H9 (cell line): ENCODE measurements around the gene C13orf46. TPM values are rescaled to one million over a fixed set of nuclear protein-coding genes. Genes with fewer than 3 reads are reported as not detected.

Experiments
- DNase-seq: peaks from one replicate; pipeline ENCODE4 v3.0.0-alpha.2; 2017
- H2AFZ ChIP-seq: one replicate; pipeline ENCODE4 v1.6.1; 2013; ENCODE audit warnings: mild to moderate bottlenecking, low read length, control low read depth, moderate library complexity
- H2AK5ac ChIP-seq: 2 replicates; pipeline ENCODE4 v1.6.1; 2013; ENCODE audit warnings: low read length, control low read depth, mixed read lengths; ENCODE audit not compliant: insufficient read length
- H2BK120ac ChIP-seq: one replicate; pipeline ENCODE4 v1.6.1; 2013; ENCODE audit warnings: low read depth, mild to moderate bottlenecking, low read length, control low read depth, inconsistent platforms; ENCODE audit not compliant: poor library complexity, severe bottlenecking
- H2BK12ac ChIP-seq: 2 replicates; pipeline ENCODE4 v1.6.1; 2013; ENCODE audit warnings: low read length, control low read depth, mixed read lengths, low read depth; ENCODE audit not compliant: insufficient read length
- H2BK15ac ChIP-seq: 2 replicates; pipeline ENCODE4 v1.6.1; 2013; ENCODE audit warnings: low read depth, low read length, control low read depth
- H2BK20ac ChIP-seq: one replicate; pipeline ENCODE4 v1.6.1; 2013; ENCODE audit warnings: low read depth, mild to moderate bottlenecking, low read length, control low read depth, inconsistent platforms; ENCODE audit not compliant: poor library complexity, severe bottlenecking
- H2BK5ac ChIP-seq: 2 replicates; pipeline ENCODE4 v1.6.1; 2013; ENCODE audit warnings: low read length, control low read depth, mixed read lengths; ENCODE audit not compliant: insufficient read length
- H3K14ac ChIP-seq: 2 replicates; pipeline ENCODE4 v1.6.1; 2013; ENCODE audit warnings: low read length, control low read depth; ENCODE audit not compliant: insufficient read depth
- H3K18ac ChIP-seq: 2 replicates; pipeline ENCODE4 v1.6.1; 2013; ENCODE audit warnings: low read depth, mild to moderate bottlenecking, mixed read lengths, low read length, control low read depth; ENCODE audit not compliant: insufficient read length
- H3K23ac ChIP-seq: 2 replicates; pipeline ENCODE4 v1.6.1; 2013; ENCODE audit warnings: low read length, control low read depth, mixed read lengths, low read depth; ENCODE audit not compliant: insufficient read length
- H3K23me2 ChIP-seq: 2 replicates; pipeline ENCODE4 v1.6.1; 2013; ENCODE audit warnings: low read depth, mild to moderate bottlenecking, mixed read lengths, low read length, control low read depth; ENCODE audit not compliant: insufficient read length, poor library complexity, severe bottlenecking
- H3K27ac ChIP-seq: 2 replicates; pipeline ENCODE4 v1.5.1; 2013; ENCODE audit warnings: low read length, control low read depth, mixed read lengths, low read depth; ENCODE audit not compliant: insufficient read length
- H3K27me3 ChIP-seq: 2 replicates; pipeline ENCODE4 v1.6.1; 2013; ENCODE audit warnings: low read length, control low read depth, inconsistent platforms; ENCODE audit not compliant: insufficient read depth
- H3K4ac ChIP-seq: 2 replicates; pipeline ENCODE4 v1.6.1; 2013; ENCODE audit warnings: low read depth, mild to moderate bottlenecking, control low read depth, inconsistent platforms, low read length, moderate library complexity
- H3K4me1 ChIP-seq: 2 replicates; pipeline ENCODE4 v1.6.1; 2013; ENCODE audit warnings: low read length, control low read depth, inconsistent platforms; ENCODE audit not compliant: insufficient read depth
- H3K4me2 ChIP-seq: 2 replicates; pipeline ENCODE4 v1.6.1; 2013; ENCODE audit warnings: low read length, control low read depth, mixed read lengths; ENCODE audit not compliant: insufficient read length, insufficient read depth
- H3K56ac ChIP-seq: 2 replicates; pipeline ENCODE4 v1.6.1; 2013; ENCODE audit warnings: low read depth, mild to moderate bottlenecking, mixed read lengths, low read length, control low read depth; ENCODE audit not compliant: insufficient read length
- H3K79me1 ChIP-seq: 2 replicates; pipeline ENCODE4 v1.6.1; 2013; ENCODE audit warnings: low read depth, mild to moderate bottlenecking, moderate library complexity, low read length, control low read depth, inconsistent platforms; ENCODE audit not compliant: insufficient read depth, poor library complexity, severe bottlenecking
- H3K79me2 ChIP-seq: 2 replicates; pipeline ENCODE4 v1.6.1; 2013; ENCODE audit warnings: low read length, control low read depth, inconsistent platforms; ENCODE audit not compliant: insufficient read depth
- H3K9ac ChIP-seq: 2 replicates; pipeline ENCODE4 v1.6.1; 2013; ENCODE audit warnings: low read length, control low read depth, mixed read lengths; ENCODE audit not compliant: insufficient read length; ENCODE audit errors: extremely low read depth
- H3K9me3 ChIP-seq: one replicate; pipeline ENCODE4 v1.6.1; 2013; ENCODE audit warnings: low read depth, low read length, inconsistent platforms; ENCODE audit not compliant: control insufficient read depth
- H3T11ph ChIP-seq: one replicate; pipeline ENCODE4 v1.6.1; 2013; ENCODE audit warnings: mild to moderate bottlenecking, low read length, control low read depth, inconsistent platforms
- H4K20me1 ChIP-seq: one replicate; pipeline ENCODE4 v1.6.1; 2013; ENCODE audit not compliant: control insufficient read depth, insufficient read length, insufficient read depth
- H4K5ac ChIP-seq: 2 replicates; pipeline ENCODE4 v1.6.1; 2013; ENCODE audit warnings: low read depth, mild to moderate bottlenecking, mixed read lengths, low read length, control low read depth; ENCODE audit not compliant: insufficient read length
- H4K8ac ChIP-seq: replicated peaks from 2 replicates; pipeline ENCODE4 v1.6.1; 2013; ENCODE audit warnings: low read length, control low read depth, mixed read lengths, low read depth; ENCODE audit not compliant: insufficient read length
- H4K91ac ChIP-seq: 2 replicates; pipeline ENCODE4 v1.6.1; 2013; ENCODE audit warnings: low read depth, mild to moderate bottlenecking, moderate library complexity, mixed read lengths, low read length, control low read depth; ENCODE audit not compliant: insufficient read length
- H3K27ac Mint-ChIP-seq, 3 experiments: 2 replicates in 2 of 3; 3 replicates in 1 of 3; pipeline ENCODE4 v1.8.0; 2020 to 2021; ENCODE audit warnings: mixed read lengths in 3 of 3, mild to moderate bottlenecking in 1 of 3, moderate library complexity in 1 of 3
- H3K27me3 Mint-ChIP-seq: 2 replicates; pipeline ENCODE4 v1.8.0; 2021; ENCODE audit warnings: low read depth, mild to moderate bottlenecking, moderate library complexity, mixed read lengths
- H3K36me3 Mint-ChIP-seq, 3 experiments: 2 replicates in 2 of 3; 3 replicates in 1 of 3; pipeline ENCODE4 v1.8.0; 2020 to 2021; ENCODE audit warnings: low read depth in 3 of 3, mixed read lengths in 3 of 3; ENCODE audit not compliant: insufficient read depth in 1 of 3
- H3K4me1 Mint-ChIP-seq, 2 experiments: 2 replicates each; pipeline ENCODE4 v1.8.0; 2020; ENCODE audit warnings: mixed read lengths in 2 of 2
- H3K4me3 Mint-ChIP-seq, 2 experiments: 2 replicates in 1 of 2; 3 replicates in 1 of 2; pipeline ENCODE4 v1.8.0; 2020 to 2021; ENCODE audit warnings: mild to moderate bottlenecking in 2 of 2, mixed read lengths in 2 of 2, moderate library complexity in 1 of 2
- H3K9me3 Mint-ChIP-seq, 2 experiments: 2 replicates in 1 of 2; 3 replicates in 1 of 2; pipeline ENCODE4 v1.8.0; 2020; ENCODE audit warnings: mild to moderate bottlenecking in 2 of 2, mixed read lengths in 2 of 2, moderate library complexity in 1 of 2
- CTCF ChIP-seq: fragments of 200-600 bp; sonication (generic); conservative IDR thresholded peaks from 3 replicates; pipeline ENCODE4 v1.8.0; 2021; ENCODE audit warnings: antibody characterized with exemption, mild to moderate bottlenecking
- WGBS: extraction: QIAGEN DNeasy Blood & Tissue Kit; methylation state at CpG from one replicate; pipeline ENCODE4 v1.1.7; 2013; ENCODE audit warnings: missing lambda C conversion rate, low lambda C conversion rate, mixed read lengths; ENCODE audit not compliant: insufficient read length; ENCODE audit errors: extremely low coverage; 5-methylcytosine and 5-hydroxymethylcytosine counted together
- total RNA-seq: library from RNA; stranded (reverse); gene quantifications from 2 replicates; pipeline ENCODE4 v1.2.1, GENCODE V29; 2021

C13orf46 gene
- total RNA-seq, 1 experiment from 2014 or later, result 0.55 TPM

GRCh38 chr13:113967729-113968462 is 6.0 kb downstream of the C13orf46 start:
- H3T11ph ChIP-seq, result no peak overlapping the region
- H3K18ac ChIP-seq, result no peak overlapping the region
- no peak overlapping the region for H2BK20ac ChIP-seq
- no peak overlapping the region for H4K8ac ChIP-seq
- no peak for TF ChIP-seq CTCF
- H3K23ac ChIP-seq, result no peak overlapping the region
- DNase-seq, result no peak
- Mint-ChIP-seq H3K4me1 (peaks cover 0 to 4% of the 10 kb centered on the region in 2 experiments; a peak in 1 of 4 replicates), H3K4me3 (no peak overlapping the region), H3K27me3 (peaks cover 2% of the 10 kb centered on the region), H3K36me3 (no peaks in the 10 kb centered on the region; a peak in 1 of 7 replicates), H3K9me3 (peaks cover 3 to 7% of the 10 kb centered on the region in 2 experiments; a peak in 3 of 5 replicates), H3K27ac (no peak overlapping the region)
- H2BK120ac ChIP-seq, result no peak overlapping the region
- no peak overlapping the region for H2BK5ac ChIP-seq
- peaks cover 7% of the 10 kb centered on the region for H3K9me3 ChIP-seq
- no peak overlapping the region for H3K14ac ChIP-seq
- WGBS, result no CpG with 5 or more reads among the region's 20 CpGs
- no peak overlapping the region for H3K56ac ChIP-seq
- H3K4me1 ChIP-seq, result no peaks in the 10 kb centered on the region
- no peak overlapping the region for H2BK12ac ChIP-seq
- no peak overlapping the region for H2BK15ac ChIP-seq
- H3K27ac ChIP-seq, result no peak overlapping the region
- H3K79me1 ChIP-seq, result no peaks in the 10 kb centered on the region
- no peaks in the 10 kb centered on the region for H3K23me2 ChIP-seq
- no peaks in the 10 kb centered on the region for H3K27me3 ChIP-seq
- H4K20me1 ChIP-seq, result no peaks in the 10 kb centered on the region
- no peak overlapping the region for H3K4ac ChIP-seq
- H3K9ac ChIP-seq, result no peak overlapping the region
- H2AK5ac ChIP-seq, result no peak overlapping the region
- H4K5ac ChIP-seq, result no peak overlapping the region
- H3K4me2 ChIP-seq, result no peak overlapping the region
- no peak overlapping the region for H4K91ac ChIP-seq
- no peaks in the 10 kb centered on the region for H3K79me2 ChIP-seq
- H2AFZ ChIP-seq, result no peak overlapping the region
